Panc1 (cell line): Measurements from ENCODE around the gene CSRNP2. TPM values are rescaled to one million over a fixed set of nuclear protein-coding genes. Genes with fewer than 3 reads are reported as not detected.

Experiments used
- ATAC-seq: fragments of 200-7000 bp; cut with Tn5 transposase; 2 replicates; pipeline ENCODE4 v1.9.1; 2020; ENCODE audit warnings: mild to moderate bottlenecking, moderate library complexity
- BruUV-seq: library from RNA; stranded (reverse); fragments of 400-500 nt; replicated peaks from 2 replicates; lab custom pipeline; 2021; lab: Mats Ljungman, UMichigan
- CTCF ChIA-PET: fragments of 300-600 bp; sonication (Branson Sonifier 250); formaldehyde crosslinking; loops from one replicate; lab custom pipeline; 2022; ENCODE audit warnings: antibody characterized with exemption; lab: Charles Lee
- POLR2A ChIA-PET: fragments of 300-600 bp; sonication (Branson Sonifier 250); formaldehyde crosslinking; loops from one replicate; lab custom pipeline; 2022; ENCODE audit warnings: antibody characterized with exemption; lab: Charles Lee
- DNase-seq: peaks from one replicate; pipeline ENCODE4 v3.0.0-alpha.2; 2010; ENCODE audit warnings: low read depth, low spot score
- H3K27ac ChIP-seq: 2 replicates; pipeline ENCODE4 v1.5.1; 2011; ENCODE audit warnings: mild to moderate bottlenecking, low read length, inconsistent platforms
- H3K27me3 ChIP-seq: fragments of 200-500 bp; sonication (Bioruptor generic); 2 replicates; pipeline ENCODE4 v1.6.0; 2014; ENCODE audit warnings: low read length, inconsistent platforms; ENCODE audit not compliant: control insufficient read depth, insufficient read depth
- H3K36me3 ChIP-seq: fragments of 200-500 bp; sonication (Bioruptor generic); 2 replicates; pipeline ENCODE4 v1.5.1; 2014; ENCODE audit warnings: inconsistent platforms, mild to moderate bottlenecking, low read length, moderate library complexity; ENCODE audit not compliant: control insufficient read depth, insufficient read depth
- H3K4me1 ChIP-seq: 2 replicates; pipeline ENCODE4 v1.5.1; 2011; ENCODE audit warnings: inconsistent platforms, mild to moderate bottlenecking, low read length, moderate library complexity; ENCODE audit not compliant: control insufficient read depth, insufficient read depth
- H3K4me3 ChIP-seq, 2 experiments: 2 replicates each; pipeline ENCODE4 v1.5.1; 2011 to 2012; ENCODE audit warnings: low read depth in 2 of 2, low read length in 2 of 2, mild to moderate bottlenecking in 2 of 2, inconsistent platforms in 1 of 2, moderate library complexity in 1 of 2
- H3K9me3 ChIP-seq: fragments of 200-500 bp; sonication (Bioruptor generic); 2 replicates; pipeline ENCODE4 v1.5.1; 2014; ENCODE audit warnings: low read depth, mild to moderate bottlenecking, inconsistent platforms, low read length, moderate library complexity; ENCODE audit not compliant: control insufficient read depth, insufficient read depth
- POLR2AphosphoS5 ChIP-seq: IDR thresholded peaks from 2 replicates; pipeline ENCODE4 v1.6.1; 2012; ENCODE audit warnings: mild to moderate bottlenecking, low read depth, low read length, moderate library complexity
- SIN3A ChIP-seq: IDR thresholded peaks from 2 replicates; pipeline ENCODE4 v1.6.1; 2012; ENCODE audit warnings: low read depth, mild to moderate bottlenecking, low read length, moderate library complexity, borderline replicate concordance; ENCODE audit not compliant: insufficient read depth
- TCF7L2 ChIP-seq: IDR thresholded peaks from 2 replicates; pipeline ENCODE4 v1.6.1; 2011; ENCODE audit warnings: mild to moderate bottlenecking, low read depth, low read length, inconsistent platforms
- in situ Hi-C: cut with HindIII; loops from 2 replicates; pipeline ENCODE4 v1.10.0; 2016; ENCODE audit warnings: low sequenced_read_pairs, low pct_unique_long_range_greater_than_20kb
- intact Hi-C: fragments of 100-400 bp; cut with micrococcal nuclease; formaldehyde crosslinking; loops from one replicate; pipeline ENCODE4 v1.10.0; 2022; ENCODE audit not compliant: unreplicated experiment
- total RNA-seq: library from RNA; stranded (reverse); gene quantifications from one replicate; pipeline ENCODE4 v1.2.1, GENCODE V29; 2021; ENCODE audit not compliant: unreplicated experiment
- TF ChIP-seq, protein P1 (sequence below): fragments of 450-650 bp; IDR thresholded peaks from 2 replicates; pipeline ENCODE4 v1.5.1; 2017; ENCODE audit warnings: mild to moderate bottlenecking
- TF ChIP-seq, protein P2 (sequence below), 2 experiments: IDR thresholded peaks; 2 replicates each; pipeline ENCODE4 v1.6.1; 2011 to 2012; ENCODE audit warnings: low read depth in 2 of 2, control low read depth in 1 of 2, low read length in 1 of 2, mild to moderate bottlenecking in 1 of 2, moderate library complexity in 1 of 2; ENCODE audit not compliant: insufficient read depth in 1 of 2

Gene CSRNP2
- total RNA-seq, 1 experiment from 2014 or later: 50.5 TPM

GRCh38 chr12:51025338-51025835 is 58.0 kb downstream of the CSRNP2 start:
- intact Hi-C loops: loop anchor here (5.0 kb wide), 1 partner anchor 198 kb away; no protein-coding TSS in a partner anchor
- CTCF ChIA-PET: no interaction called here
- peaks cover 17% of the 10 kb centered on the region for H3K4me1 ChIP-seq
- DNase-seq (no peak), ATAC-seq (no peak)
- in situ Hi-C loops: no loop called here
- no peaks in the 10 kb centered on the region for H3K9me3 ChIP-seq
- no peaks in the 10 kb centered on the region for H3K36me3 ChIP-seq
- POLR2A ChIA-PET: interaction anchor here (0.6 kb wide), 1 partner anchor 54 kb away, joined by 6 read pairs; no protein-coding TSS in a partner anchor
- peak overlapping the region; percentile 71 to 80 for H3K4me3 ChIP-seq
- no TSS peak for BruUV-seq
- TF ChIP-seq SIN3A (no peak), POLR2AphosphoS5 (no peak), TCF7L2 (no peak)
- TF ChIP-seq, protein P1, sequence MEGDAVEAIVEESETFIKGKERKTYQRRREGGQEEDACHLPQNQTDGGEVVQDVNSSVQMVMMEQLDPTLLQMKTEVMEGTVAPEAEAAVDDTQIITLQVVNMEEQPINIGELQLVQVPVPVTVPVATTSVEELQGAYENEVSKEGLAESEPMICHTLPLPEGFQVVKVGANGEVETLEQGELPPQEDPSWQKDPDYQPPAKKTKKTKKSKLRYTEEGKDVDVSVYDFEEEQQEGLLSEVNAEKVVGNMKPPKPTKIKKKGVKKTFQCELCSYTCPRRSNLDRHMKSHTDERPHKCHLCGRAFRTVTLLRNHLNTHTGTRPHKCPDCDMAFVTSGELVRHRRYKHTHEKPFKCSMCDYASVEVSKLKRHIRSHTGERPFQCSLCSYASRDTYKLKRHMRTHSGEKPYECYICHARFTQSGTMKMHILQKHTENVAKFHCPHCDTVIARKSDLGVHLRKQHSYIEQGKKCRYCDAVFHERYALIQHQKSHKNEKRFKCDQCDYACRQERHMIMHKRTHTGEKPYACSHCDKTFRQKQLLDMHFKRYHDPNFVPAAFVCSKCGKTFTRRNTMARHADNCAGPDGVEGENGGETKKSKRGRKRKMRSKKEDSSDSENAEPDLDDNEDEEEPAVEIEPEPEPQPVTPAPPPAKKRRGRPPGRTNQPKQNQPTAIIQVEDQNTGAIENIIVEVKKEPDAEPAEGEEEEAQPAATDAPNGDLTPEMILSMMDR: no peak
- TF ChIP-seq, protein P2, sequence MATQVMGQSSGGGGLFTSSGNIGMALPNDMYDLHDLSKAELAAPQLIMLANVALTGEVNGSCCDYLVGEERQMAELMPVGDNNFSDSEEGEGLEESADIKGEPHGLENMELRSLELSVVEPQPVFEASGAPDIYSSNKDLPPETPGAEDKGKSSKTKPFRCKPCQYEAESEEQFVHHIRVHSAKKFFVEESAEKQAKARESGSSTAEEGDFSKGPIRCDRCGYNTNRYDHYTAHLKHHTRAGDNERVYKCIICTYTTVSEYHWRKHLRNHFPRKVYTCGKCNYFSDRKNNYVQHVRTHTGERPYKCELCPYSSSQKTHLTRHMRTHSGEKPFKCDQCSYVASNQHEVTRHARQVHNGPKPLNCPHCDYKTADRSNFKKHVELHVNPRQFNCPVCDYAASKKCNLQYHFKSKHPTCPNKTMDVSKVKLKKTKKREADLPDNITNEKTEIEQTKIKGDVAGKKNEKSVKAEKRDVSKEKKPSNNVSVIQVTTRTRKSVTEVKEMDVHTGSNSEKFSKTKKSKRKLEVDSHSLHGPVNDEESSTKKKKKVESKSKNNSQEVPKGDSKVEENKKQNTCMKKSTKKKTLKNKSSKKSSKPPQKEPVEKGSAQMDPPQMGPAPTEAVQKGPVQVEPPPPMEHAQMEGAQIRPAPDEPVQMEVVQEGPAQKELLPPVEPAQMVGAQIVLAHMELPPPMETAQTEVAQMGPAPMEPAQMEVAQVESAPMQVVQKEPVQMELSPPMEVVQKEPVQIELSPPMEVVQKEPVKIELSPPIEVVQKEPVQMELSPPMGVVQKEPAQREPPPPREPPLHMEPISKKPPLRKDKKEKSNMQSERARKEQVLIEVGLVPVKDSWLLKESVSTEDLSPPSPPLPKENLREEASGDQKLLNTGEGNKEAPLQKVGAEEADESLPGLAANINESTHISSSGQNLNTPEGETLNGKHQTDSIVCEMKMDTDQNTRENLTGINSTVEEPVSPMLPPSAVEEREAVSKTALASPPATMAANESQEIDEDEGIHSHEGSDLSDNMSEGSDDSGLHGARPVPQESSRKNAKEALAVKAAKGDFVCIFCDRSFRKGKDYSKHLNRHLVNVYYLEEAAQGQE (IDR thresholded peaks at IDR 0.05; ENCODE audit: insufficient read depth in 1 of 2, low read depth in 2 of 2, low read length in 1 of 2): no peak
- H3K27ac ChIP-seq: peak overlapping the region; percentile 90
- H3K27me3 ChIP-seq: no peaks in the 10 kb centered on the region

- Histone ChIP-seq H3K36me3 (no peaks in the 10 kb centered on the region), H3K4me3 (peak overlapping the region; percentile 71 to 80), H3K4me1 (peaks cover 13% of the 10 kb centered on the region), H3K27ac (peak overlapping the region; percentile 90), H3K9me3 (no peaks in the 10 kb centered on the region), H3K27me3 (no peaks in the 10 kb centered on the region)
- no peak for ATAC-seq
- in situ Hi-C loops: no loop called here
- intact Hi-C loops: no loop called here
- TF ChIP-seq POLR2AphosphoS5 (no peak), TCF7L2 (no peak)
- TF ChIP-seq, protein P1: no peak
- ChIA-PET CTCF (interaction anchor here (0.6 kb wide), 1 partner anchor 19 kb away, joined by 3 read pairs; no protein-coding TSS in a partner anchor), POLR2A (interaction anchor here (0.5 kb wide), 1 partner anchor 227 kb away, joined by 5 read pairs; no protein-coding TSS in a partner anchor)
- BruUV-seq: no TSS peak
- DNase-seq: no peak
Observed at GRCh38 chr12:51023625-51024382, 59.6 kb downstream of the CSRNP2 start.
